Peyer's patch (tissue), 4 donors: ENCODE data around the gene ZNF732. TPM values are rescaled to one million over a fixed set of nuclear protein-coding genes. Genes with fewer than 3 reads are reported as not detected.

Source experiments
- DNase-seq, 3 donors: peaks; one replicate each; pipeline ENCODE4 v3.0.0-alpha.2; 2017 to 2019
- H3K27ac ChIP-seq, 4 donors: fragments of 200-600 bp; sonication (generic); one replicate each; pipeline ENCODE4 v1.5.1; 2016 to 2019
- H3K27me3 ChIP-seq, 2 donors: fragments of 200-600 bp; sonication (generic); one replicate each; pipeline ENCODE4 v1.5.1; 2019
- H3K36me3 ChIP-seq, 3 donors: fragments of 200-600 bp; sonication (generic); one replicate each; pipeline ENCODE4 v1.5.1; 2016 to 2019
- H3K4me1 ChIP-seq, 4 donors: fragments of 200-600 bp; sonication (generic); one replicate each; pipeline ENCODE4 v1.5.1; 2016 to 2019
- H3K4me3 ChIP-seq, 4 donors: fragments of 200-600 bp; sonication (generic); 1 replicate in 3 of 4; 2 replicates in 1 of 4; pipeline ENCODE4 v1.5.1; 2016 to 2019; ENCODE audit warnings: mild to moderate bottlenecking in 1 of 4
- H3K9me3 ChIP-seq, 4 donors: fragments of 200-600 bp; sonication (generic); one replicate each; pipeline ENCODE4 v1.5.1; 2016 to 2019; ENCODE audit warnings: mild to moderate bottlenecking in 1 of 4
- POLR2A ChIP-seq, 2 donors: fragments of 450-650 bp; IDR thresholded peaks; one replicate each; pipeline ENCODE4 v1.5.1; 2017; ENCODE audit warnings: antibody characterized with exemption in 2 of 2, mild to moderate bottlenecking in 2 of 2, moderate library complexity in 2 of 2
- total RNA-seq, 4 donors: library from RNA; depleted of rRNA; stranded (reverse); fragments of >200 nt; gene quantifications; one replicate each; pipeline ENCODE4 v1.1.0, GENCODE V29; 2016
- TF ChIP-seq, protein P1 (sequence below), 6 experiments: fragments of 450-650 bp in 4 of 6; fragments of 200-600 bp in 2 of 6; sonication (generic) in 1 of 6; IDR thresholded peaks; one replicate each; pipeline ENCODE4 v1.5.1; 2017 to 2019; ENCODE audit warnings: antibody characterized with exemption in 6 of 6, mild to moderate bottlenecking in 3 of 6, moderate library complexity in 1 of 6

ZNF732 gene
- total RNA-seq, 4 donors from 2014 or later, result not detected

- Histone ChIP-seq H3K9me3 (peaks cover 0 to 18% (median 0%) of the 10 kb centered on the region in 4 donors), H3K27me3 (no peaks in the 10 kb centered on the region), H3K36me3 (no peaks in the 10 kb centered on the region), H3K4me1 (peaks cover 0 to 12% (median 7%) of the 10 kb centered on the region in 4 donors), H3K27ac (peak overlapping the region; percentile 93 to 95 (median 93)), H3K4me3 (peak overlapping the region; percentile 72 to 90 (median 84))
- no peak for DNase-seq
- TF ChIP-seq, protein P1, sequence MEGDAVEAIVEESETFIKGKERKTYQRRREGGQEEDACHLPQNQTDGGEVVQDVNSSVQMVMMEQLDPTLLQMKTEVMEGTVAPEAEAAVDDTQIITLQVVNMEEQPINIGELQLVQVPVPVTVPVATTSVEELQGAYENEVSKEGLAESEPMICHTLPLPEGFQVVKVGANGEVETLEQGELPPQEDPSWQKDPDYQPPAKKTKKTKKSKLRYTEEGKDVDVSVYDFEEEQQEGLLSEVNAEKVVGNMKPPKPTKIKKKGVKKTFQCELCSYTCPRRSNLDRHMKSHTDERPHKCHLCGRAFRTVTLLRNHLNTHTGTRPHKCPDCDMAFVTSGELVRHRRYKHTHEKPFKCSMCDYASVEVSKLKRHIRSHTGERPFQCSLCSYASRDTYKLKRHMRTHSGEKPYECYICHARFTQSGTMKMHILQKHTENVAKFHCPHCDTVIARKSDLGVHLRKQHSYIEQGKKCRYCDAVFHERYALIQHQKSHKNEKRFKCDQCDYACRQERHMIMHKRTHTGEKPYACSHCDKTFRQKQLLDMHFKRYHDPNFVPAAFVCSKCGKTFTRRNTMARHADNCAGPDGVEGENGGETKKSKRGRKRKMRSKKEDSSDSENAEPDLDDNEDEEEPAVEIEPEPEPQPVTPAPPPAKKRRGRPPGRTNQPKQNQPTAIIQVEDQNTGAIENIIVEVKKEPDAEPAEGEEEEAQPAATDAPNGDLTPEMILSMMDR (IDR thresholded peaks at IDR 0.05), result no peak
- no peak for TF ChIP-seq POLR2A (IDR thresholded peaks at IDR 0.05)
These were observed 31.5 kb upstream of the ZNF732 start for GRCh38 chr4:336893-337142.

DNA sequence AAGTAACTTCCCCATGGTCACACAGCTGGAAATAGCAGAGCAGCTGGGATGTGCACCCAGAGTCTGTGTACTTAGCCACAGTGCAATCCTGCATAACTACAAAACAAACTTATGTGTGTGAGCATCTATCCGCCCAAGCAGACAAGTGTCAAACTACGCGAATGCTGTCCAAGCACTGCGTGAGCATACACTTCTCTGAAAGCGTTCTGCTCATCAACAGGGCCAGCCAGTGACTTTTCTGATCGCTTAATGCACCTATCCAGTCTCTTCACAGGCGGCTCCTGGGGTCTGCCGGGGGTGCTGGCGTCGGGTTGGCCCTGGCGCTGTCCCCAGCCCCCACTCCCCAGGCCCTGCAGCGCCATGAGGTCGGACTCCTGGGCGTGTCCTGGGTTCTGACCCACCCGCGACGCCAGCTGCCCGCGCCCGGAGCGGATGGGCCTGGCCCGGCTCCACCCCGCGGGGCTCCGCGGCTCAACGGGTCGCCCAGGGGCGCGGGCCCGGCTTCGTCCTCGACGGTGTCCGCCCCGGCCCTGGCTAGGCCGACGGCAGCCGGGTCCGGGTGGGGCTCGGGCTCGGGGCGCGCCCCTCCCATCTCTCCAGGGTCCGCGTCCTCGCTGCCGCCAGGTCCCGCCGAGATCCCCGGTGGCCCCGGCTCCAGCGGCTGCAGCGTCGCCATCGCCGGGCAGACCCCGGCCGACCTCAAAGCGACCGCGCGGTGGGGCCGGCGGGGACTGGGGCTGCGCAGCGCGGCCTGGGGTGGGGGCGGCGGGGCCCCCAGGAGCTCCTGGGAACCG, 31.0 kb upstream of the ZNF732 start:
- Histone ChIP-seq H3K27me3 (no peaks in the 10 kb centered on the region), H3K4me1 (peaks cover 0 to 12% (median 7%) of the 10 kb centered on the region in 4 donors), H3K27ac (peak overlapping the region; percentile 93 to 95 (median 93)), H3K4me3 (peak overlapping the region; percentile 72 to 90 (median 84)), H3K9me3 (peaks cover 0 to 13% (median 0%) of the 10 kb centered on the region in 4 donors), H3K36me3 (no peaks in the 10 kb centered on the region)
- TF ChIP-seq, protein P1 (IDR thresholded peaks at IDR 0.05), result no peak
- TF ChIP-seq POLR2A (IDR thresholded peaks at IDR 0.05), result no peak
- DNase-seq, result peak in 2 of 3 donors; percentile 51 to 58

DNA sequence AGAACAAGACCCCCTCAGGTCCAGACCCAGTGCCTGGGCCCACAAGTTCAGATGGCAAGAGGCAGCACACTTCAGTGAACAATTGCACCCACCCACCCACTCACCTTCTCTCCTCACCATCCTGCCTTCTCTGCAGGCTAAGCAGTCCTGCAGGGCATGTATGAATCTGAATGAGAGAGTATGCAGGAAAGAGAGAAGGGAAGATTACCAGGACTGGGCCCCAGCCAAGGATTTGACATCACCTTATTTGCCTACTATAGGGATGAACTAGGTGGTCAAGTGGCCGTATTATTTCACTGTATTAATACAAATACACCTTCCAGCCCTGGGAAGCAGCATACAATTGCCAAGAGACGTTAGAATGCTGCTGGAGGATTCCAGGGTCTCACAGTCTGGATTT, 30.2 kb upstream of the ZNF732 start:
- H3K4me3 ChIP-seq, result no peak overlapping the region
- TF ChIP-seq, protein P1 (IDR thresholded peaks at IDR 0.05), result no peak
- TF ChIP-seq POLR2A (IDR thresholded peaks at IDR 0.05), result no peak
- H3K4me1 ChIP-seq, result peaks cover 0 to 12% (median 7%) of the 10 kb centered on the region in 4 donors
- no peak for DNase-seq
- no peaks in the 10 kb centered on the region for H3K27me3 ChIP-seq
- H3K36me3 ChIP-seq, result no peaks in the 10 kb centered on the region
- peaks cover 0 to 9% (median 0%) of the 10 kb centered on the region in 4 donors for H3K9me3 ChIP-seq
- peak overlapping the region in 1 of 4 donors; percentile 93 for H3K27ac ChIP-seq

- TF ChIP-seq, protein P1 (IDR thresholded peaks at IDR 0.05), result no peak
- TF ChIP-seq POLR2A (IDR thresholded peaks at IDR 0.05), result no peak
- H3K9me3 ChIP-seq, result peaks cover 0 to 27% (median 0%) of the 10 kb centered on the region in 4 donors
- DNase-seq, result no peak
- no peaks in the 10 kb centered on the region for H3K4me1 ChIP-seq
- no peak overlapping the region for H3K4me3 ChIP-seq
- no peaks in the 10 kb centered on the region for H3K27me3 ChIP-seq
- H3K27ac ChIP-seq, result no peak overlapping the region
- H3K36me3 ChIP-seq, result no peaks in the 10 kb centered on the region
These were observed 23.5 kb upstream of the ZNF732 start for GRCh38 chr4:328729-329128.

DNA sequence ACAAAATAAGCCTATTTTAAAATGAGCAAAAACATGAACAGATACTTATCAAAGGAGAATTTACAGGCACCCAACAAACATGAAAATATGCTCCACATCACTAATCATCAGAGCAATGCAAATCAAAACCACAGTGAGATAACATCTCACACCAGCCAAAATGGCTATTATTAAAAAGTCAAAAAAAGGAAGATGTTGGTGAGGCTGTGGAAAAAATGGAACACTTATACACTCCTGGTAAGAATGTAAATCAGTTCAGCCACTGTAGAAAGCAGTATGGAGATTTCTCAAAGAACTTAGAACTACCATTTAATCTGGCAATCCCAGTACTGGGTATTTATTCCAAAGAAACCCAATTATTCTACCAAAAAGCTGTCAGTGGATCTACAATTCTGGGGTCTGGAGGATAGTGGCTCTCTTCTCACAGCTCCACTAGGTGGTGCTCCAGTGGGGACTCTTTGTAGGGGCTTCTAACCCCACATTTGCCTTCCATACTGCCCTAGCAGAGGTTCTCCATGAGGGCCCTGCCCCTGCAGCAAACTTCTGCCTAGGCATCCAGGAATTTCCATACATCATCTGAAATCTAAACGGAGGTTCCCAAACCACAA, 9.1 kb upstream of the ZNF732 start:
- no peaks in the 10 kb centered on the region for H3K4me1 ChIP-seq
- no peaks in the 10 kb centered on the region for H3K36me3 ChIP-seq
- no peak overlapping the region for H3K4me3 ChIP-seq
- DNase-seq, result no peak
- H3K9me3 ChIP-seq, result peaks cover 0 to 8% (median 0%) of the 10 kb centered on the region in 4 donors
- H3K27me3 ChIP-seq, result no peaks in the 10 kb centered on the region
- no peak for TF ChIP-seq POLR2A (IDR thresholded peaks at IDR 0.05)
- TF ChIP-seq, protein P1 (IDR thresholded peaks at IDR 0.05), result no peak
- no peak overlapping the region for H3K27ac ChIP-seq
